Activated CD4-positive, alpha-beta T cell treated with anti-CD3 and anti-CD28 coated beads, Interleukin-2, Interleukin-6, amounts not matched to agents 100 ng/mL and 50 ng/mL, durations not matched to agents 16 hours and 8 hours (primary cell): ENCODE results near the gene ABCC3.

Experiments used
- DNase-seq: peaks from one replicate; pipeline ENCODE4 v3.0.0-alpha.2; 2020

Gene ABCC3, protein sequence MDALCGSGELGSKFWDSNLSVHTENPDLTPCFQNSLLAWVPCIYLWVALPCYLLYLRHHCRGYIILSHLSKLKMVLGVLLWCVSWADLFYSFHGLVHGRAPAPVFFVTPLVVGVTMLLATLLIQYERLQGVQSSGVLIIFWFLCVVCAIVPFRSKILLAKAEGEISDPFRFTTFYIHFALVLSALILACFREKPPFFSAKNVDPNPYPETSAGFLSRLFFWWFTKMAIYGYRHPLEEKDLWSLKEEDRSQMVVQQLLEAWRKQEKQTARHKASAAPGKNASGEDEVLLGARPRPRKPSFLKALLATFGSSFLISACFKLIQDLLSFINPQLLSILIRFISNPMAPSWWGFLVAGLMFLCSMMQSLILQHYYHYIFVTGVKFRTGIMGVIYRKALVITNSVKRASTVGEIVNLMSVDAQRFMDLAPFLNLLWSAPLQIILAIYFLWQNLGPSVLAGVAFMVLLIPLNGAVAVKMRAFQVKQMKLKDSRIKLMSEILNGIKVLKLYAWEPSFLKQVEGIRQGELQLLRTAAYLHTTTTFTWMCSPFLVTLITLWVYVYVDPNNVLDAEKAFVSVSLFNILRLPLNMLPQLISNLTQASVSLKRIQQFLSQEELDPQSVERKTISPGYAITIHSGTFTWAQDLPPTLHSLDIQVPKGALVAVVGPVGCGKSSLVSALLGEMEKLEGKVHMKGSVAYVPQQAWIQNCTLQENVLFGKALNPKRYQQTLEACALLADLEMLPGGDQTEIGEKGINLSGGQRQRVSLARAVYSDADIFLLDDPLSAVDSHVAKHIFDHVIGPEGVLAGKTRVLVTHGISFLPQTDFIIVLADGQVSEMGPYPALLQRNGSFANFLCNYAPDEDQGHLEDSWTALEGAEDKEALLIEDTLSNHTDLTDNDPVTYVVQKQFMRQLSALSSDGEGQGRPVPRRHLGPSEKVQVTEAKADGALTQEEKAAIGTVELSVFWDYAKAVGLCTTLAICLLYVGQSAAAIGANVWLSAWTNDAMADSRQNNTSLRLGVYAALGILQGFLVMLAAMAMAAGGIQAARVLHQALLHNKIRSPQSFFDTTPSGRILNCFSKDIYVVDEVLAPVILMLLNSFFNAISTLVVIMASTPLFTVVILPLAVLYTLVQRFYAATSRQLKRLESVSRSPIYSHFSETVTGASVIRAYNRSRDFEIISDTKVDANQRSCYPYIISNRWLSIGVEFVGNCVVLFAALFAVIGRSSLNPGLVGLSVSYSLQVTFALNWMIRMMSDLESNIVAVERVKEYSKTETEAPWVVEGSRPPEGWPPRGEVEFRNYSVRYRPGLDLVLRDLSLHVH (N-terminal part only)

DNA sequence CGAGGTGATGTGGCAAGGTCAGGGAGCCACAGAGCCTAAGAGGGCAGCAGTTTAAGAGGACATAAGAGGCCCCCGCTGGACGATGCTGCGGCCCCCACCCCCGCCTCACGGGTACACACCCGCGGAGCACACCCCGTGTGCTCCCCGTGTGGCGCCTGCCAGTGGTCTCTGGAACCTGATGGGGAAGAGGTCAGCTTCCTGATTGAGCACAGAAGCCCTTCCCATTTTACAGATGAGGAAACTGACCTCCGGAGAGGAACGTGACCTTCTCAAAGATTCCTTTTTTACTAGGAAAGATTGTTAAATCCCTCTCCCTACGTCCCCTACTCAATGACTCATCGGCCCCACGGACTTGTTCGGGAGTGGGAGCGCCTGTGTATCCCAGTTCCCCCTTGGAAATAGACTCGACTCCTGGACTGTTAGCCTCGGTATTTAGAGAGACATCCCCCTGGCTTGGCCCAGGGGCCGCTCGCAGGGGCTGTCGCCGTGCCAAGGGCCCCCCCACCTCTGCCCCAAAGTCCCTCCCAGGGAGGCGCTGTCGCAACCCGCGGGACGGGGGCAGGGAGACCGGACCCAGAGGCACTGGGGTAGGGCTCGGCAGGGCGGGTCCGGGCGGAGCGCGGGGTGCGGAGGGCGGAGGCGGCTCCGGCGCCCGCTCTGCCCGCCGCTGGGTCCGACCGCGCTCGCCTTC, at the start of gene ABCC3:
TSS of gene ABCC3 (plus strand) at position 658 of the 691 bp plus-strand sequence. CDS start 56 bp downstream, outside the sequence.
- no peak for DNase-seq

DNA sequence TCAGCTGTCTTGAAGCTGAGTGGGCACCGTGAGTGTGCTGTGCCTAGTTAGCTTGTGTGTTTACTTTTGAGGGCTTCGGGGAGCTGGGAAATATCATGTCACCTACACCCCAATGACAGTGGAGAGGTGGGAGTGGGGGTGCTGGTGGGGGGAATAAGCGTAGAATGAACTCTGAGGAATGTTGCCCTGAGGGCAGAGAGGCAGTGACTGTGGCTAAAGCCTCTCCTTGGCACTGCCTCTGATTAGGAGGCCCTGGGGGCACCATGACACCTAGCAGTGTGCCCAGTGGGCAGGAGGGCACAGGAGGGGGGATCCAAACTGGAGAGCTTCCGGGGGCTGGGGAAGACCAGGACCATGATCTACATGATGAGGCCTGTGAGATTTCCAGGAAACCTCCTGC, 49.3 kb upstream of the ABCC3 start:
- no peak for DNase-seq

DNA sequence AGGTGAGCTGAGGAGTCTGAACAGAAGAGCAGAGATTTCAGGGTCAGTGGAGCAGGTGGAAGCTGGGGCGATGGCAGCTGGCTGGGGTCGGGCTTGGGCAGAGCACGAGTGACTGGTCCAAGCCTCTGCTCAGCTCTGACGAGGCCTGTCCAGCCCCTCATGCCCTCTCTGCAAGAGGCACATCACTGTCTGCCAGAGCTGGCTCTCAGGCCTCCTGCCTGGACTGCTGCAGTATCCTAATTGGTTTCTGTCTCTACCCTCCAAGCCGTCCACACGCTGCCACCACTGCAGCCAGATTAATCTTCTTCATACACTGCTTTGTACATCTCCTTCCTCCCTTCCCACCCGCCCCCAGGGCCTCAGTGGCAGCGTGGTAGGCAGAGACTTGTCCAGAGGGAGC, 48.8 kb upstream of the ABCC3 start:
- DNase-seq: no peak

DNA sequence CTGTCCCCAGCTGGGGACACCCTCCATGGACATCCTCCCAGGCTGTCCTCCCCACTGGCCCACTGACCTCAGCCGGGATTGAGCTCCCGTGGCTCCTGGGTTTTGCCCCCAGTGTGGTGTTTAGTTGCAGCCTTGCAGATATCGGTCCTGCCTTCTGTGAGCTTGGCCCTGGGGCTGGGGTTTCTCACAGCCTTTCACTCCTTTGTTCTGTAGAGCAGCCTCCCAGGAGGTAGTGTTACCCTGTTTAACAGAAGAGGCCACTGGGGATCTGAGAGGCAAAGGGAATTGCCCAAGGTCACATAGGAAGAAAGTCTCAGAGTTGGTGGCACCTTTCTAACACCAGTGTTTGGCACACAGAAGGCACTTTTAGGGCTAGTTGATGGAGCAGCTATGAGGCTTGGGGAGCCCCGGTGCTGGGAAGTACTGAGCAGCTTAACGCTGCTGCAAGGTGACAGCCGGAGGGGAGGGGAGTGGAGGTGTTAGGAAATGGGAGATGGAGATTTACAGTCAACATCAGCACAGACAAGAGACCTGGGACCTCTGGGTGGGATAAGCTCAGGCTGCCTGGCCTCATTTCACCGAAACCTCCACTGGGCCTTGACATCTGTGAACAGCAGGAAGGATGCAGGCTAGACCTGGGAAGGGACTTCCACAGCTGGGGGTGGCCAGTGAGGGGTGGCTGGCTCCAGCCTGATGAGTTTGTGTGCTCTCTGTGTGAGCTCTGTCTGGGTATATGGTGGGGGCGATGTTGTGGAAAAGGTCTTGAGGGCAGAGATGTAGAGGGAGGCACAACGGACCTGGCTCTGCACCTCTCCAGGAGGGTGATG, 48.0 kb upstream of the ABCC3 start:
- DNase-seq: no peak

DNA sequence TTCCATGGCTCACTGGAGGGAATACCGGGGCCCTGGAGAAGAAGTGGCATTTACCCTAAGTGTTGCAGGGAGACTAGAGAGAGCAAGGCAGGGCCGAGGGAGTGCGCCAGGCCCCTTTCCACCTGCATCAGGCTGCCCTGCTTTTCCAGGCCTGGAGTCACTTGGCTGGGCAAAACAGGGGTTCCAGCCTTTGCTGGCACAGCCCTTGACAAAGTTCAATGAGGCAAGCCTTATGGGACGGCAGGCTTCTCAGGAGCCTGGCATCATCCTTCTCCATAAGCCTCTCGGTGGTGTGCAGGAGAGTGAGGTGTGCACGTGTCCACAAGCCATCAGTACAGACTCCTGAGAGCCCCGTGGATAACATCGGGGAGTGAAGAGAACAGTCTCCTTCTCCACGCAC, 47.1 kb upstream of the ABCC3 start:
- no peak for DNase-seq

DNA sequence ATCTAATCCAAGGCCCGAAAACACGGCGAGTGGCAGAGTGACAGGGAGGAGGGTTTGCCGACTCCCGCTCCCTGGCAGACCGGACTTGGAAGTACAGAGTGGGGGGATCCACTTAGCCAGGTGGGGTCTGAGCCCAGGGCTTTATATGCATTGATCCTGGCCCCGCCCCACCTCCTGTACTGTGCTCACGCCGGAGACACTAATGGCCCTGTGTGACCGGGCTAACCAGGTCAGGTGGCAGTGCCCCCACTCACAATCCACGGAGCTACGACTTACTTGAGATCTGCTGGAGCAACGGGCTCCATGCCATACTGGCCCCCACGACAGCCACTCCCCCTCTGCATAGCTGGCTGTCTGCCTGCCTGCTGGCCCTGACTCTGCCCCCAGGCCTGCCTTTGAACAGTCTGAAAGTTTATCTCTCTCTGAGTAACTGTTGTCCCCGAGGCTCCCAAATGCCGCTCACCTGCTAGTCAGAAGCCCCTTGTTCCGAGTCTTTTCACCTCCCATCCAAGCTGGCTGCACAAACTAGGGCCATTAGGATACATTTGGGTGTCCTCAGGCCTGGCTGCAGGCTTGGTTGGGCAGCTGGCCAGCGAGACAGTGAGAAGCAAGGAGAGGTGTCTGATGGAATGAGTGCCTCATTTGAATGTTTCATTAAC, 46.2 kb upstream of the ABCC3 start:
- no peak for DNase-seq

DNA sequence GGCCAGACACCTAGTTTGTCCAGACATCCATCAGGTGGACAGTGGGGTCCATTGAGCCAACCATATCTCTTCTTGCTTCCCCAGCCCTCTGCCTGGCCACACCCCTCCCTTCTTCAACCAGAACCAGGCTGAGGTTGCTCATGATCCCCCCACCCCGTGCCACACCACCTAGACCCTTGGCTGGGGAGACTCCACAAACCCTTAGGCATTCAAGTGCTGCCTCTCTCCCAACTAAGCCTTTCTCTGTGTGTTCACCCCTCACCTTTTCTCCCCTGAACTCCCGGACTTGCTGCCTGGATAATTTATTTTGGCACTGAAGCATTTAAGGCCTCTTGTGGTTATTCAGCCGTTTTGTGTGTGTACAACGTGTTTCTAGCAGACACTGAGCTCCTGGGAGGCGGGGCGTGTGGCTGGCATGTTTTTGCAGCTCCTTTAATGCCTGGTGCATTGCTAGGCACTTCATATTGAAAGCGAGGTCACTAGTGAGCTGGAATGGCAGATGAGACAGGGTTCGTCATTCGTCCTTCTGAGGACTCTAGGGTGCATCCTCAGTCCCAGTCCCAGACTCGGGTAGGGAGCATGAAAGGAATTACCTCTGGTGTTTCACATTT, 45.5 kb upstream of the ABCC3 start:
- no peak for DNase-seq

DNA sequence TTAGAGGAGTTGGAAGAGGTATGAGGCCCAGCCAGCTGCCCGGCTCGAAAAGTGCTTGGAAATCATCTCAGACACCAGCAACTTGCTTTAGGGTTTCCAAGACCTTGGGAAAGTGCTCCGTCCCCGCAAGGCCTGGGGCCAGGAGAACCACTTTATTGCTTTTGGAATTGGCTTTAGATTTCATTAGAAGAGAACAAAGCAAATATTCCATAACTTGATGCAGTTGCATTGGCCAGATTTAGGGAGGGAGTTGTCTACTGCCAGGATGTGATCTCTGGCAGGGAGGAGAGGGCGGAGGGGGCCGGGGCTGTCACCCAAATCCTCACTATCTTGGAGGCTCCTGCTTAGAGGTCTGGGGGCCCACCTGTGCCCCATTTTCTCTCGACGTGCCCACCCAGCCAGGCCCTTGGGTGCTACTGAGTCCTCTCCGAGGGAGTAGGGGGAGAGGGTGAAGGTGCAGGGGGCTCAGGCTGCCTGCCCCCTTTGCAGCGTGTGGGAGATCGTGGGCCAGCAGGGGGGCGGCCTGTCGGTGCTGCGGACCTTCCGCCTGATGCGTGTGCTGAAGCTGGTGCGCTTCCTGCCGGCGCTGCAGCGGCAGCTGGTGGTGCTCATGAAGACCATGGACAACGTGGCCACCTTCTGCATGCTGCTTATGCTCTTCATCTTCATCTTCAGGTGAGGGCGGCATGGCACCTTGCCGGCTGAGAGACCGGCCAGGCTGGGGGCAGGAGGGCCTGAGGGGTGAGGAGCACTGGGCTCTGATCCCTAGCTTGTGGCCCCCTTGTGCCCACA, 43.5 kb upstream of the ABCC3 start:
- DNase-seq: no peak

DNA sequence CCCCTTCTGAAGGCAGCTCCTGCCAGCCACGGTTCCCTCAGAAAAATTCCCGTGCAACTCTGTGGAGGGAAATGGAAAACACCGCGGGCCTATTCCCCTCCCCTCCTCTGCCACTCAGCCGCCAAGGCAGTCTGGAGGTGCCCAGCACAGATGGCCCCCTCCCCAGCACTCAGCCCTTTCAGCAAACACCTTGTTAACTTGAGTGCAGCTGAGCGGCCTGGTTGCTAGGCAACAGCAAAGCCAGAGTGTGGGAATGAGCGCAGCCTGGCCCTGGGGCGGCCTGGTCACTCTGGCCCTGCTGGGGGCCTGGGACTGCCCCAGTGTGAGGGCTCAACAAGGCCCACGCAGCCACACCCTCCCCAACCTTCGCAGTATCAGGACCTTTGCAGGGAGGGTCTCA, 41.4 kb upstream of the ABCC3 start:
- no peak for DNase-seq

DNA sequence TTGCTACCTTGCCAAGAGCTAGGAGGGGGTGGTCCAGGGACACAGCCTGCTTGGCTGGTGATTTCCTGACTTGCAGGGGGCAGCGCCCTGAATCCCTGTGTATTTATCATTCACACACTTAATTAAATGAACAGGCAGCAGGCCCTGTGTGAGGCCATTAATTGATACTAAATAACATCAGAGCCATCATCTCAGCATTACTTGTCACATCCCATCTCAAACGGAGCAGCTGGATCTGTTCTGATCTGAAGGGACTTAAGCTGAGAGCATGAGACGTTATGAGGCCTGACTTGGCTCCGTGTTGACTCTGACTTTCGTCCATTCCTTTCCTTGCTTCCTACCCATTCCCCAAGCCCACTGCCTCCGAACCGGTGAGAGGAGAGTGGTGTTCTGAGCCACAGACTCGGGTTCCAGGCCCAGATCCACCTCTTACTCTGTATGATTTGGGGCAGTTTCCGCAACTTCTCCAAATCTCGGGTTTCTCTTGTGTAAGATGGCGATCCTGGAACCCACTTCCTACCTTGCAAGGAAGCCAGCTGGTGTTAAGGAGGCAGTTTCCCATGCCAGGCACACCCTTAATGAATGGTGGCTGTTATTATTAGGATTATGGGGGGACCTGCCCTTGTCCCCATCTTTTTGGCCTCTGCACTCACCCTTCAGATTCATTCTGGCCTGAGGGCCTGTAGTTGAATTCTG, 40.4 kb upstream of the ABCC3 start:
- DNase-seq: no peak

DNA sequence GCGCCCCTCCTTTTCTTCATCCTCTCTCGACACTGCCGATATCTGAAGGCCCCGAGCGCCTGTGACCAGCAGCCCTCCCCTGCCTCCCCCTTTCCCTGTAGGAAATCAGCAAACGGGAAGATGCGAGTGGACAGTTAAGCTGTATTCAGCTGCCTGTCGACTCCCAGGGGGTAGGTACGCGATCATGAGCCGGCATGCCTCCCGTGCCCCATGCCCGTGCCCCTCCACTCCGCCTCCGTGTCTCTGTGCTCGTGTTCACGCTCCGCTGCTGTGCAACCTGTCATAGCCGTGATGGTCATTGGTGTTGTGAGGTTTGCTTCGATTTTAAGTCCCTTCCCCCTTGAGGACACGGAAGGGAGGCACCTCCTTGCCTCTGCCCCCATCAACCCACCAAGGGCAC, 39.8 kb upstream of the ABCC3 start:
- no peak for DNase-seq

DNA sequence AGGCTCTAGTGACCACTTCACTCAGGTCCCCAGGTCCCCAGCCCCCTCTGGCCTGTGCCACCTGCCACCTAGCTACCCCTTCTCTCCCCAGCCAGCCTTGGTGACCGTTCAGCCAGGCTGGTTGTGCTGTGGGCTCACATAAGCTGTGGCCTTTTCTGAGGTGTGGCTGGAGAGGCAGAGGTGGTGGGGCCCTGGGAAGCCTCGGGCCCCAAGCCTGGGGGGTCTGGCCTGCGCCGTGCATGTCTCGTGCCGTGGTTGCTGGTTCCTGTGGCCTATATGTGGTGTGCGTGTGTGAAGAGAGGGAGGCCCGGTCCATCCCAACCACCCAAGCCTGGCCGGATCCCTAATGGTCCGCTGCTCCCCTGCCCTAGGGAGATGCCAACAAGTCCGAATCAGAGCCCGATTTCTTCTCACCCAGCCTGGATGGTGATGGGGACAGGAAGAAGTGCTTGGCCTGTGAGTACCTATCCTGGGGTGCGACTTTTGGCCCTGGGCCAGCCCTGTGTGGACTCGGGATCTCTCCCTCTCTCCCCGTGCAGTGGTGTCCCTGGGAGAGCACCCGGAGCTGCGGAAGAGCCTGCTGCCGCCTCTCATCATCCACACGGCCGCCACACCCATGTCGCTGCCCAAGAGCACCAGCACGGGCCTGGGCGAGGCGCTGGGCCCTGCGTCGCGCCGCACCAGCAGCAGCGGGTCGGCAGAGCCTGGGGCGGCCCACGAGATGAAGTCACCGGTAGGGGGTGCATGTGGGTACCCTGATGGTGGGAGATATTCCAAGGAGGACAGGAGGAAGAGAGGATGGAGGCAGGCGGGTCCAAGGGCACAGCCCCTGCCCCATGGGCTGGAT, 38.3 kb upstream of the ABCC3 start:
- DNase-seq: no peak

DNA sequence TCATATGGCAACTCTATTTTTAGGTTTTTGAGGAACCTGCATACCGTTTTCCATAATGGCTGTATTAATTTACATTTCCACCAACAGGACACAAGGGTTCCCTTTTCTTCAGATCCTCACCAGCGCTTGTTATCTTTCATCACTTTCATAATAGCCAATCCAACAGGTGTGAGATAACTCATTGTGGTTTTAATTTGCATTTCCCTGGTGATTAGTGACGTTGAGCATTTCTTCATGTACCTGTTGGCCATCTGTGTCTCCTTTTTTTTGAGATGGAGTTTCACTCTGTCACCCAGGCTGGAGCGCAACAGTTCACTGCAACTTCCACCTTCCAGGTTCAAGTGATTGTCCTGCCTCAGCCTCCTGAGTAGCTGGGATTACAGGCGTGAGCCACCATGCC, 36.2 kb upstream of the ABCC3 start:
- DNase-seq: no peak

DNA sequence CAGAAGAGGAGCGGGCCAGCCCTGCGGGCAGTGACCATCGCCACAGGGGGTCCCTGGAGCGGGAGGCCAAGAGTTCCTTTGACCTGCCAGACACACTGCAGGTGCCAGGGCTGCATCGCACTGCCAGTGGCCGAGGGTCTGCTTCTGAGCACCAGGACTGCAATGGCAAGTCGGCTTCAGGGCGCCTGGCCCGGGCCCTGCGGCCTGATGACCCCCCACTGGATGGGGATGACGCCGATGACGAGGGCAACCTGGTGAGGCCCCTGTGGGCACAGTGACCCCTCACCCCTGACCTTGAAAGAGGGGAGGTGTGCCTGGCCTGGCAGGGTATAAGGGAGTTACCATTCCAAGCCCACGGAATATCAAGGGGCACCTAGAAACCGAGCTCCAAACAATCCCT, 35.1 kb upstream of the ABCC3 start:
- no peak for DNase-seq

DNA sequence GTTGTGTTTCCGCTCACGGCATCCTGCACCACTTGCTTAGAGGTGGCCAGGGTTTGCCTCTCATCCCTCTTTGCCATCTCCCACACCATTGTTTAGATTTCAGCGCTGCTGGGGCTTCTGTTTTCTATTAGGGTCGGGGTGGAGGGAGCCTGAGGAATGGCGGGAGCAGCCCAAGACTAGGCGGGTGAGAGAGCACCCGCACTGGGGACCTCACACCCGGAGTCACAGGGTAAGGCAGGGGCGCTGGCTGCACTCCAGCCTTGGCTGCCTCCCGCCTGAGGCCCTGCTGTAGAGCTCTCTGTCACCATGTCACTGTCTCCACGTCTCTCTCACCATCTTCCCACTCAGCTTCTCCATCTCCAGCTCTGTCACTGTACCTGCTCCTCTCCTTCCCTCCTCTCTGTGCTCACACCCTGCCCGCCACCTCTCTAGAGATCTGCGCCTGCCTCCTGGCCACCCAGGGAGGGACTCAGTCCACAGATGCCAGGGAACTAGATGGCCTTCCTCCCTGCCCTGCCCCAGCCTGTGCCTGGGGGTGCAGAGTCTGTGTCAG, 32.8 kb upstream of the ABCC3 start:
- no peak for DNase-seq

DNA sequence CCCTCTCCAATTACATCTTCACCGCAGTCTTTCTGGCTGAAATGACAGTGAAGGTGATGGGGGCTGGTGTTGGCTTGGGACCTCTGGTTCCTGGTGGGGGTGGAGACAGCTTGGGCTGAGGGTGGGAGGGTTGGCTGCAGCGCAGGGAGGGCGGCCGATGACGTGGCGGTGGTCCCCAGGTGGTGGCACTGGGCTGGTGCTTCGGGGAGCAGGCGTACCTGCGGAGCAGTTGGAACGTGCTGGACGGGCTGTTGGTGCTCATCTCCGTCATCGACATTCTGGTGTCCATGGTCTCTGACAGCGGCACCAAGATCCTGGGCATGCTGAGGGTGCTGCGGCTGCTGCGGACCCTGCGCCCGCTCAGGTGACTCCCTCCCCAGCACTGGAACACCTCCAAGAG, 31.8 kb upstream of the ABCC3 start:
- DNase-seq: no peak

DNA sequence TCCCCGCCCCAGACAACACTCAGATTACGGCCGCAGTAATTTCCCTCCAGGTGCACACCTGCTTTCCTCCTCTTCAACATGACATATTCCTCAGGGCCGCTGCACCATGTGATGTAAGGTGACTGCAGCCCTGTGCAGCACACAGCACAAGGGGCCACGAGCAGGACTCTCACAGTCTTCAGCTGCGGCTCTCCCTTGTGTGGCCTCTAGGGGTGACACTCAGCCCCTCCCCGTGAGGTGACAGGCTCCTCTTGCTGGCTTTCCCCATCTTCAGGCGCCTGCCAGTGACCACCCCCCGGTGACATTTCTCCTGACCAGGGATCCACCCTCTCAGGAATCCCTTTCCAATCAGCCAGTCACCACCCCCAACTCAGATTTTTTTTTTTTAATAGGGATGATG, 31.3 kb upstream of the ABCC3 start:
- peak; percentile 10 for DNase-seq

DNA sequence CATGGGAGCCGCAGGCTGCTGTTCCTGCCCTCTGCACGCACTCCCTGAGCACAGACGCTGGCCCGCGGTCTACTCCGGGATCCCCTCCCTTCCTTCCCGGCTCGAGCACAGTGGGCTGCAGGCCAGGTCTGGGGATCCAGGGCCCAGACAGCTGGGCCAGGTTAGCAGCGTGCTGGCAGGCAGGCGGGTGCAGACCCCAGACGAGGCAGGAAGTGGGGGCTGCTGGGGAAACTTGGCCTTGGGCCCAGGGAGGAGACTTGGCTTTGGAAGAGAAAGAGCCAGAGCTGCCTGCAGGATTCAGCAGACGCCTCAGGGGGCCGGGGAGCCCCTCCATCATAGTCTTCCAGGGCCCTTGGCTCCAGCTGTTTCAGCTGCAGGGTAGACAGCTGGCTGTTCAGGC, 30.2 kb upstream of the ABCC3 start:
- DNase-seq: no peak
